K562 (cell line): ENCODE results near the gene OR8B12.

ENCODE experiments used
- C11orf30 ChIP-seq: fragments of 450-650 bp; IDR thresholded peaks from 2 replicates; pipeline ENCODE4 v1.6.1; 2016; ENCODE audit warnings: low read depth, mild to moderate bottlenecking
- CTCF ChIP-seq, 3 experiments: IDR thresholded peaks in 2 of 3; conservative IDR thresholded peaks in 1 of 3; 2 replicates each; pipeline ENCODE4 v1.5.1; 2011 to 2012; ENCODE audit warnings: low read length in 3 of 3, mild to moderate bottlenecking in 3 of 3, control low read depth in 2 of 3, improper control_type of control experiment in 1 of 3, inconsistent platforms in 1 of 3, low read depth in 1 of 3, mixed read lengths in 1 of 3, moderate library complexity in 1 of 3; ENCODE audit not compliant: insufficient read depth in 2 of 3
- HINFP ChIP-seq: fragments of 450-650 bp; conservative IDR thresholded peaks from 2 replicates; pipeline ENCODE4 v1.6.1; 2016; ENCODE audit warnings: missing genetic modification characterization, low read depth, mild to moderate bottlenecking, control low read depth, missing compliant biosample characterization
- POLR2AphosphoS5 ChIP-seq: IDR thresholded peaks from 2 replicates; pipeline ENCODE4 v1.6.1; 2011; ENCODE audit warnings: mild to moderate bottlenecking, low read depth, low read length, moderate library complexity; ENCODE audit not compliant: control insufficient read depth, insufficient read depth
- RBM22 ChIP-seq: fragments of 200-400 bp; formaldehyde crosslinking; IDR thresholded peaks from 2 replicates; pipeline ENCODE4 v1.6.1; 2018; ENCODE audit warnings: low read length, low read depth; ENCODE audit not compliant: poor library complexity, severe bottlenecking
- RCOR1 ChIP-seq, 2 experiments: IDR thresholded peaks; 2 replicates each; pipeline ENCODE4 v1.6.1; 2012; ENCODE audit warnings: low read depth in 2 of 2, low read length in 2 of 2, borderline replicate concordance in 1 of 2, improper control_type of control experiment in 1 of 2
- RFX5 ChIP-seq: IDR thresholded peaks from 2 replicates; pipeline ENCODE4 v1.6.1; 2011; ENCODE audit warnings: low read depth, mild to moderate bottlenecking, improper control_type of control experiment, low read length
- TAF1 ChIP-seq: IDR thresholded peaks from 2 replicates; pipeline ENCODE4 v1.6.1; 2011; ENCODE audit warnings: mild to moderate bottlenecking, low read length, moderate library complexity; ENCODE audit not compliant: insufficient read depth, control insufficient read depth, severe bottlenecking; ENCODE audit errors: extremely low read depth
- TCF7L2 ChIP-seq: fragments of 150-350 bp; IDR thresholded peaks from 2 replicates; pipeline ENCODE4 v1.6.1; 2016; ENCODE audit warnings: low read depth, mild to moderate bottlenecking, low read length, moderate library complexity
- TEAD1 ChIP-seq, 2 experiments: fragments of 450-650 bp in 1 of 2; sonication (generic) in 1 of 2; formaldehyde crosslinking; IDR thresholded peaks; 2 replicates each; pipeline versions ENCODE4 v1.4.0 to v1.8.0; 2020 to 2022; ENCODE audit warnings: mild to moderate bottlenecking in 2 of 2, missing genetic modification reagents in 1 of 2
- YY1 ChIP-seq, 3 experiments: IDR thresholded peaks; 2 replicates each; pipeline ENCODE4 v1.6.1; 2011; ENCODE audit warnings: low read length in 2 of 3, mild to moderate bottlenecking in 2 of 3, moderate library complexity in 2 of 3, borderline replicate concordance in 1 of 3, control low read depth in 1 of 3, low read depth in 1 of 3; ENCODE audit not compliant: insufficient read depth in 3 of 3, insufficient replicate concordance in 2 of 3, control insufficient read depth in 1 of 3, insufficient read length in 1 of 3; ENCODE audit errors: extremely low read depth in 1 of 3
- ZBTB40 ChIP-seq, 2 experiments: fragments of 450-650 bp in 1 of 2; sonication (generic) in 1 of 2; formaldehyde crosslinking in 1 of 2; IDR thresholded peaks; 2 replicates each; pipeline versions ENCODE4 v1.7.1 to v1.9.0; 2016 to 2022; ENCODE audit warnings: inconsistent platforms in 1 of 2, mild to moderate bottlenecking in 1 of 2, missing genetic modification reagents in 1 of 2
- ZFP30 ChIP-seq: fragments of 250-450 bp; sonication (Bioruptor Pico); IDR thresholded peaks from 2 replicates; pipeline ENCODE4 v1.8.0; 2022; ENCODE audit warnings: moderate library complexity, mild to moderate bottlenecking, inconsistent platforms, borderline replicate concordance

GRCh38 chr11:124493016-124493655 lies 50.3 kb downstream of the OR8B12 start:
- no peak for TF ChIP-seq TCF7L2
- no peak for TF ChIP-seq RFX5
- TF ChIP-seq CTCF (IDR thresholded peaks at IDR 0.05 in 2 of 3, conservative IDR thresholded peaks at IDR 0.05 in 1 of 3; ENCODE audit: insufficient read depth in 2 of 3, low read depth in 1 of 3, low read length in 3 of 3) = no peak
- TF ChIP-seq RBM22 = no peak
- TF ChIP-seq RCOR1 (IDR thresholded peaks at IDR 0.05; ENCODE audit: borderline replicate concordance in 1 of 2, low read depth in 2 of 2, low read length in 2 of 2) = no peak
- no peak for TF ChIP-seq ZBTB40 (IDR thresholded peaks at IDR 0.05)
- no peak for TF ChIP-seq ZBTB40 (CRISPR knock-in tag; IDR thresholded peaks at IDR 0.05)
- TF ChIP-seq YY1 (IDR thresholded peaks at IDR 0.05; ENCODE audit: borderline replicate concordance in 1 of 3, control insufficient read depth in 1 of 3, extremely low read depth in 1 of 3, insufficient read depth in 3 of 3, insufficient read length in 1 of 3, insufficient replicate concordance in 2 of 3, low read depth in 1 of 3, low read length in 2 of 3) = no peak
- TF ChIP-seq C11orf30 = no peak
- no peak for TF ChIP-seq ZFP30 (CRISPR knock-in tag)
- no peak for TF ChIP-seq TEAD1 (CRISPR knock-in tag; IDR thresholded peaks at IDR 0.05)
- TF ChIP-seq HINFP (tag) = no peak
- no peak for TF ChIP-seq TAF1
- no peak for TF ChIP-seq POLR2AphosphoS5
